ENCODE data around the gene PFN2.
"Not testable (repeated sequence)": the region's sequence is repeated elsewhere in the genome, so short reads cannot be mapped to it uniquely, and the experiment has no call there.

Gene PFN2

DNA sequence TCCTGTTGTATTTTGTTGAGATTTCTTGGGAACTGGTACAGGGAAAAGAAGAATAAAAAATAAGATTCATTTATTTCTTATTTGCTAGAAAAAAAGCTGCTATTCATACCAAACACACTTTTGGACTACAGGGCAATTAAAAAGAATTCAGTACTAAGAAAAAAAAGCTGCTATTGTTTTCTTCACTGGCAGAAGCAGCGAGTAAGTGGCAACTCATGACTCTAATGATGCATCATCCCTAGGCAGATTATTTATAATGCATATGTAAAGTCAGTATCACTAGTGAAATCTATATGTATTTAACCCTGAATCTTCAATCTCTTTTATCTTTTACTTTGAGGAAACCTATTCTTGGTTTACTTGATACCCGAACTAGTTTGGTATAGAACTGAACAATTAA is 15.2 kb downstream of the PFN2 start:
- H3K27ac ChIP-seq (ENCODE audit: low read depth, low read length) = no peak overlapping the region

DNA sequence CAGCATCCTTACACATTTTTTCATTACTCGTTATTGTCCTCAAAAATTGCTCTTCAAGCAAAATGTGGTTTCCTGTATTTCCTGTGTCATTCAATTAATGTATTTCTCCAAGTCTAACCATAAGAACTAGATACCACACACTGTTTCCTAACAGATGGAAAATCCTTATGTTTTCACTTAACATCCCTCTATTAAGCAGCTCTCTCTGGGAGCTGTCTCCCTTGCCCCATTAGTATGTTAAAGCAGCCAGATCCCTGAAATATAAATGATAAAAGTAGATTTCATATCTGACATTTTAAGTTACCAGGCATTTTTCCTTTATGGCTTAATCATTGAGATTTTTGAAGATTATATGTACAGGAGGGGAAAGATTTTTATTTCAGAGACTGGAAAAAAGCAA is 15.9 kb downstream of the PFN2 start:
- Histone ChIP-seq H3K9me3 (ENCODE audit: control insufficient read depth in 1 of 2, low read length in 2 of 2) (no peaks in the 10 kb centered on the region), H3K27ac (ENCODE audit: low read depth, low read length) (no peak overlapping the region), H3K9ac (ENCODE audit: low read depth in 1 of 2, low read length in 2 of 2) (no peak overlapping the region), H3K27me3 (ENCODE audit: control insufficient read depth in 1 of 2, insufficient read depth in 2 of 2, low read length in 2 of 2) (no peaks in the 10 kb centered on the region), H3K4me3 (ENCODE audit: low read depth in 1 of 2, low read length in 2 of 2) (no peak overlapping the region), H3K4me1 (ENCODE audit: control insufficient read depth in 1 of 2, insufficient read depth in 2 of 2, low read length in 2 of 2) (peaks cover 0 to 9% of the 10 kb centered on the region in 2 donors), H3K36me3 (ENCODE audit: control insufficient read depth in 1 of 2, insufficient read depth in 2 of 2, low read length in 2 of 2) (no peaks in the 10 kb centered on the region)

More for the DNA sequence above, 15.2 kb downstream of the PFN2 start:
- no peaks in the 10 kb centered on the region for H3K27me3 ChIP-seq (ENCODE audit: control insufficient read depth in 1 of 2, insufficient read depth in 2 of 2, low read length in 2 of 2)
- H3K9ac ChIP-seq (ENCODE audit: low read depth in 1 of 2, low read length in 2 of 2) = no peak overlapping the region
- H3K9me3 ChIP-seq (ENCODE audit: control insufficient read depth in 1 of 2, low read length in 2 of 2) = no peaks in the 10 kb centered on the region
- H3K4me3 ChIP-seq (ENCODE audit: low read depth in 1 of 2, low read length in 2 of 2) = no peak overlapping the region
- peaks cover 0 to 9% of the 10 kb centered on the region in 2 donors for H3K4me1 ChIP-seq (ENCODE audit: control insufficient read depth in 1 of 2, insufficient read depth in 2 of 2, low read length in 2 of 2)
- no peaks in the 10 kb centered on the region for H3K36me3 ChIP-seq (ENCODE audit: control insufficient read depth in 1 of 2, insufficient read depth in 2 of 2, low read length in 2 of 2)

DNA sequence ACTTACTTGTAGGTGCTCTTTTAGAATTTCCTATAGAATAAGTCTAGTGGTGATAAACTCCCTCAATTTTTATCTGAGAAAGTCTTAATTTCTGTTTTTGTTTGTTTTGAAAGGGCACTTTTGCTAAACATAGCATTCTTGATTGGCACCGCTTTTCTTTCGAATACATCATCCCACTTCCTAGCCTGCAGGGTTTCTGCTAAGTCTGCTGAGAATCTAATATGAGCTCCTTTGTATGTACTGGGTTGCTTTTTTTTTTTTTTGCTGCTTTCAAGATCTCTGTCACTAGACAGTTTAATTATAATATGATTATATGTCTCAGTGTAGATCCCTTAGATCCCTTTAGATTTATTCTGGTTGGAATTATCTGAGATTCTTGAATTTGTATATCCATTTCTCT is 21.5 kb downstream of the PFN2 start:
- Histone ChIP-seq H3K4me1 (ENCODE audit: control insufficient read depth in 1 of 2, insufficient read depth in 2 of 2, low read length in 2 of 2) (no peaks in the 10 kb centered on the region), H3K36me3 (ENCODE audit: control insufficient read depth in 1 of 2, insufficient read depth in 2 of 2, low read length in 2 of 2) (no peaks in the 10 kb centered on the region), H3K9me3 (ENCODE audit: control insufficient read depth in 1 of 2, low read length in 2 of 2) (no peaks in the 10 kb centered on the region), H3K27ac (ENCODE audit: low read depth, low read length) (no peak overlapping the region), H3K9ac (ENCODE audit: low read depth in 1 of 2, low read length in 2 of 2) (no peak overlapping the region), H3K27me3 (ENCODE audit: control insufficient read depth in 1 of 2, insufficient read depth in 2 of 2, low read length in 2 of 2) (no peaks in the 10 kb centered on the region), H3K4me3 (ENCODE audit: low read depth in 1 of 2, low read length in 2 of 2) (no peak overlapping the region)

DNA sequence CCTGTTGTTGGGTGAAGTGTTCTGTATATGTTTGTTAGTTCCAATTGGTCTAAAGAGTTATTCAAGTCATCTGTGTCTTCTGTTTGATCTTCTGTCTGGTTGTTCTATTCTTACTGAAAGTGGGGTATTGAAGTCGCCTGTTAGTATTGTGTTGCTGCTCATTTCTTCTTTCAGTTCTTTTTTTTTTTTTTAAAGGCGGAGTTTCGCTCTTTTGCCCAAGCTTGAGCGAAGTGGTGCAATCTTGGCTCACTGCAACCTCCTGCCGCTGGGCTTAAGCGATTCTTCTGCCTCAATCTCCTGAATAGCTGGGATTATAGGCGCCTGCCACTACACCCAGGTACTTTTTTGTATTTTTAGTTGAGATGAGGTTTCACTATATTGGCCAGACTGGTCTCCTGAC is 23.5 kb downstream of the PFN2 start:
- peaks cover 0 to 4% of the 10 kb centered on the region in 2 donors for H3K9me3 ChIP-seq (ENCODE audit: control insufficient read depth in 1 of 2, low read length in 2 of 2)
- H3K4me3 ChIP-seq (ENCODE audit: low read depth in 1 of 2, low read length in 2 of 2) = no peak overlapping the region
- no peak overlapping the region for H3K27ac ChIP-seq (ENCODE audit: low read depth, low read length)
- H3K9ac ChIP-seq (ENCODE audit: low read depth in 1 of 2, low read length in 2 of 2) = no peak overlapping the region
- no peaks in the 10 kb centered on the region for H3K36me3 ChIP-seq (ENCODE audit: control insufficient read depth in 1 of 2, insufficient read depth in 2 of 2, low read length in 2 of 2)
- no peaks in the 10 kb centered on the region for H3K4me1 ChIP-seq (ENCODE audit: control insufficient read depth in 1 of 2, insufficient read depth in 2 of 2, low read length in 2 of 2)
- no peaks in the 10 kb centered on the region for H3K27me3 ChIP-seq (ENCODE audit: control insufficient read depth in 1 of 2, insufficient read depth in 2 of 2, low read length in 2 of 2)

DNA sequence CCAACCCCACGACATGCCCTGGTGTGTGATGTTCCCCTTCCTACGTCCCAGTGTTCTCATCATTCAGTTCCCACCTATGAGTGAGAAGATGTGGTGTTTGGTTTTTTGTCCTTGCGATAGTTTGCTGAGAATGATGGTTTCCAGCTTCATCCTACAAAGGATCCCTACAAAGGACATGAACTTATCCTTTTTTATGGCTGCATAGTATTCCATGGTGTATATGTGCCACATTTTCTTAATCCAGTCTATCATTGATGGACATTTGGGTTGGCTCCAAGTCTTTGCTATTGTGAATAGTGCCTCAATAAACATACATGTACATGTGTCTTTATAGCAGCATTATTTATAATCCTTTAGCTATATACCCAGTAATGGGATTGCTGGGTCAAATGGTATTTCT is 26.7 kb downstream of the PFN2 start:
- H3K4me3 ChIP-seq (ENCODE audit: low read depth in 1 of 2, low read length in 2 of 2); H3K9ac ChIP-seq (ENCODE audit: low read depth in 1 of 2, low read length in 2 of 2); H3K27me3 ChIP-seq (ENCODE audit: control insufficient read depth in 1 of 2, insufficient read depth in 2 of 2, low read length in 2 of 2); H3K36me3 ChIP-seq (ENCODE audit: control insufficient read depth in 1 of 2, insufficient read depth in 2 of 2, low read length in 2 of 2); H3K4me1 ChIP-seq (ENCODE audit: control insufficient read depth in 1 of 2, insufficient read depth in 2 of 2, low read length in 2 of 2); H3K9me3 ChIP-seq (ENCODE audit: control insufficient read depth in 1 of 2, low read length in 2 of 2); H3K27ac ChIP-seq (ENCODE audit: low read depth, low read length): not testable (repeated sequence)

DNA sequence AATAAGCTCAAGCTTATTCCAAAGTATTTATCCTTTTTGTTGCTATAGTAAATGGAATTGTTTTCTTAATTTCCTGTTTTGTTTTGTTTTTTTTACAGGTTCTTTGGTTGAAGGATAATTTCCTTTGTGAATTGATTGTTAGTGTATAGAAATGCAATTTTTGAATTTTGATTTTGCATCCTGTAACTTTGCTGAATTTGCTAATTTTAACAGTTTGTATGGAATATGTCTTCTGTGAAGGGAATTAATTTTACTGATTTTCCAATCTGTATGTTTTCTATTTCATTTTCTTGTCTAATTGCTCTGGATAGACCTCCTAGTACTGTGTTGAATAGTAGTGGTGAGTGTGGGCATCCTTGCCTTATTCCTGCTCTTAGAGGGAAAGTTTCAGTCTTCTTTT is 28.3 kb downstream of the PFN2 start:
- H3K36me3 ChIP-seq (ENCODE audit: control insufficient read depth in 1 of 2, insufficient read depth in 2 of 2, low read length in 2 of 2) = no peaks in the 10 kb centered on the region
- H3K9me3 ChIP-seq (ENCODE audit: control insufficient read depth in 1 of 2, low read length in 2 of 2) = peaks cover 0 to 4% of the 10 kb centered on the region in 2 donors
- H3K27me3 ChIP-seq (ENCODE audit: control insufficient read depth in 1 of 2, insufficient read depth in 2 of 2, low read length in 2 of 2) = no peaks in the 10 kb centered on the region
- H3K4me1 ChIP-seq (ENCODE audit: control insufficient read depth in 1 of 2, insufficient read depth in 2 of 2, low read length in 2 of 2) = no peaks in the 10 kb centered on the region
- no peak overlapping the region for H3K4me3 ChIP-seq (ENCODE audit: low read depth in 1 of 2, low read length in 2 of 2)
- no peak overlapping the region for H3K9ac ChIP-seq (ENCODE audit: low read depth in 1 of 2, low read length in 2 of 2)
- H3K27ac ChIP-seq (ENCODE audit: low read depth, low read length) = no peak overlapping the region

DNA sequence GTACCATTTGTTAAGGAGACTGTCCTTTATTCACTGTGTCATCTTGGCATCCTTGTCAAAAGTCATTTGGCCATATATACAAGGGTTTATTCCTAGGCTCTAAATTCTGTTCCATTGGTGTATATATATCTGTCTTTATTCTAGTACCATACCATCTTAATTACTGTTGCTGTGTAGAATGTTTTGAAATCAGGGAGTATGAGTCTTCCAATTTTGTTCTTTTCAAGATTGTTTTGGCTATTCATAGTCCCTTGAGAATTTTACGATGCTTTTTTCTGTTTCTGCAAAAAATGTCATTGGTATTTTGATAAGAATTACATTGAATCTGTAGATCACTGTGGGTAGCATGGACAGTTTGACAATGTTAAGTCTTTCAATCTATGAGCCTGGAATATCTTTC is 28.7 kb downstream of the PFN2 start:
- Histone ChIP-seq H3K4me3 (ENCODE audit: low read depth in 1 of 2, low read length in 2 of 2) (no peak overlapping the region), H3K27ac (ENCODE audit: low read depth, low read length) (no peak overlapping the region), H3K9me3 (ENCODE audit: control insufficient read depth in 1 of 2, low read length in 2 of 2) (peaks cover 0 to 4% of the 10 kb centered on the region in 2 donors), H3K36me3 (ENCODE audit: control insufficient read depth in 1 of 2, insufficient read depth in 2 of 2, low read length in 2 of 2) (no peaks in the 10 kb centered on the region), H3K9ac (ENCODE audit: low read depth in 1 of 2, low read length in 2 of 2) (no peak overlapping the region), H3K4me1 (ENCODE audit: control insufficient read depth in 1 of 2, insufficient read depth in 2 of 2, low read length in 2 of 2) (no peaks in the 10 kb centered on the region), H3K27me3 (ENCODE audit: control insufficient read depth in 1 of 2, insufficient read depth in 2 of 2, low read length in 2 of 2) (no peaks in the 10 kb centered on the region)

DNA sequence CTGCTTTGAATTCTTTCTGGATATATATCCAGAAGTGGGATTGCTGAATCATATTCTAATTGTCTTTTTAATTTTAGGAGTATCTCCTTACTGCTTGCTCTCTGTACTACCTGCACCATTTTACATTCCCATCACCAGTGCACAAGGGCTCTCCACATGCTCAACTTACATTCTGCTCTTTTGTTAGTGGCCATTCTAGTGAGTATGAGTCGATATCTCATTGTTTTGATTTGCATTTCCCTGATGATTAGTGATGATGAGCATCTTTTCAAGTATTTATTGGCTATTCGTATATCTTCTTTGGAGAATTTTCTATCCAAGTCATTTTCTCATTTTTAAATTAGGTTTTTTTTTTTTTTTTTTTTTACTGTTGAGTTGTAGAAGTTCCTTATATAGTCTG is 29.5 kb downstream of the PFN2 start:
- Histone ChIP-seq H3K36me3 (ENCODE audit: control insufficient read depth in 1 of 2, insufficient read depth in 2 of 2, low read length in 2 of 2) (no peaks in the 10 kb centered on the region), H3K9me3 (ENCODE audit: control insufficient read depth in 1 of 2, low read length in 2 of 2) (peaks cover 0 to 4% of the 10 kb centered on the region in 2 donors), H3K27ac (ENCODE audit: low read depth, low read length) (no peak overlapping the region), H3K4me3 (ENCODE audit: low read depth in 1 of 2, low read length in 2 of 2) (no peak overlapping the region), H3K4me1 (ENCODE audit: control insufficient read depth in 1 of 2, insufficient read depth in 2 of 2, low read length in 2 of 2) (no peaks in the 10 kb centered on the region), H3K9ac (ENCODE audit: low read depth in 1 of 2, low read length in 2 of 2) (no peak overlapping the region), H3K27me3 (ENCODE audit: control insufficient read depth in 1 of 2, insufficient read depth in 2 of 2, low read length in 2 of 2) (no peaks in the 10 kb centered on the region)

DNA sequence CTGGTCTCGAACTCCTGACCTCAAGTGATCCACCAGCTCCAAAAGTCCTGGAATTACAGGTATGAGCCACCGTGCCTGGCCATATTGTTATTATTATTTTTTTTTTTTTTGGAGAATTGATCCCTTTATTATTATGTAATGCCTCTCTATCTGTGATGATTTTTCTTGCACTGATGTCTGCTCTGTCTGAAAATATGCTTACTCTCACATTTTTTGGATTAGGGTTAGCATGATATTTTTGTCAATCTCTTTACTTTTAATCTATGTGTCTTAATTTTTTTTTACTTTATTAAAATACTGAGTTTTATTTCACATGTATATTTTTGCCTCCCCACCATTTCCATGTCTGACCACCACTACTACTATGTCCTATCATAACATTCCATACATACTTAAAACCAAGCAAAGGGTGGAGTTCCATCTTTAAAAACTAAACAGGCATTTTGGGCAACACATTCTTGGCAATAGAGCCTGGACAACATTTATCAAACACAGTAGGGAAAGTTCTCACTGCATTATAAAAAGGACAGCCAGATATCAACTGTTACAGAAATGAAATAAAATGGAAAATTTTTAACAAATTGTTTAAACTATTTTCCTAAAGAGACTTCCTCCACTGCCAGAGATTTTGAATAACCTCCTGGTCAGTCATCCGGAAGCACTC is 32.2 kb downstream of the PFN2 start:
- not testable (repeated sequence) for H3K27ac ChIP-seq (ENCODE audit: low read depth, low read length); H3K9me3 ChIP-seq (ENCODE audit: control insufficient read depth in 1 of 2, low read length in 2 of 2); H3K4me3 ChIP-seq (ENCODE audit: low read depth in 1 of 2, low read length in 2 of 2); H3K27me3 ChIP-seq (ENCODE audit: control insufficient read depth in 1 of 2, insufficient read depth in 2 of 2, low read length in 2 of 2); H3K9ac ChIP-seq (ENCODE audit: low read depth in 1 of 2, low read length in 2 of 2); H3K36me3 ChIP-seq (ENCODE audit: control insufficient read depth in 1 of 2, insufficient read depth in 2 of 2, low read length in 2 of 2); H3K4me1 ChIP-seq (ENCODE audit: control insufficient read depth in 1 of 2, insufficient read depth in 2 of 2, low read length in 2 of 2)

DNA sequence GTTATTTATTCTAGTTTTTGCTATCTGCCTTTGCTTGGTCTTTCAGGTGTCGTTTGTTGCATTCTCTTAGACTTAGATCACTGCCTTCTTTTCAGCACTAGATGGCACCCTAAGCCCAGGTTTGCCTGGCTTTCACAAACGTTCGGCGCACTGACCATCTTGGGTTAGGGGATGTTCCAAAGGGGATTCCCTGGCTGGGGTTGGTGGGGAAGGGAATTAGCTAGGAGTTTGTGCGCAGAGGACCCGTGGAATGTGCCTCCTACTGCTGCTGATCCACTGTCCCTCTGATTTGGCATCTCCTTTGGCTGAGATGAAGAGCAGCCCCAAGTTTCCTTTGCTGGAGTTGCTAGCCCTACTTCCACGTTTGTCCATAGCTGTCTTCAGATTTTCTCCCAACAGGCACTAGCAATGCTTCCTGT is 33.9 kb downstream of the PFN2 start:
- H3K27me3 ChIP-seq (ENCODE audit: control insufficient read depth in 1 of 2, insufficient read depth in 2 of 2, low read length in 2 of 2) = no peaks in the 10 kb centered on the region
- H3K36me3 ChIP-seq (ENCODE audit: control insufficient read depth in 1 of 2, insufficient read depth in 2 of 2, low read length in 2 of 2) = peaks cover 0 to 5% of the 10 kb centered on the region in 2 donors
- H3K9me3 ChIP-seq (ENCODE audit: control insufficient read depth in 1 of 2, low read length in 2 of 2) = peaks cover 0 to 8% of the 10 kb centered on the region in 2 donors
- H3K9ac ChIP-seq (ENCODE audit: low read depth in 1 of 2, low read length in 2 of 2) = no peak overlapping the region
- no peaks in the 10 kb centered on the region for H3K4me1 ChIP-seq (ENCODE audit: control insufficient read depth in 1 of 2, insufficient read depth in 2 of 2, low read length in 2 of 2)
- H3K27ac ChIP-seq (ENCODE audit: low read depth, low read length) = no peak overlapping the region
- no peak overlapping the region for H3K4me3 ChIP-seq (ENCODE audit: low read depth in 1 of 2, low read length in 2 of 2)

DNA sequence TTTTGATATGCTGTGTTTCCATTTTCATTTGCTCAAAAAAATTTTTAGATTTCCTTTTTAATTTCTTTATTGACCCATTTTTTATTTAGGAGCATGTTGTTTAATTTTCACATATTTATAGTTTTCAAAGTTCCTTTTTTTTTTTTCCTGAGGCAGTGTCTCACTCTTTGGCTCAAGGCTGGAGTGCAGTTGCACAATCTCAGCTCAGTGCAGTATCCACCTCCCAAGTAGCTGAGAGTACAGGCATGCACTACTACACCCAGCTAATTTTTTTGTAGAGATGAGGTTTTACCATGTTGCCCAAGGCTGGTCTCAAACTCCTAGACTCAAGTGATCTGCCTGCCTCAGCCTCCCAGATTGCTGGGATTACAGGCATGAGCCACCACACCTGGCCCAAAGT is 36.2 kb downstream of the PFN2 start:
- no peak overlapping the region for H3K4me3 ChIP-seq (ENCODE audit: low read depth in 1 of 2, low read length in 2 of 2)
- no peak overlapping the region for H3K27ac ChIP-seq (ENCODE audit: low read depth, low read length)
- peaks cover 0 to 8% of the 10 kb centered on the region in 2 donors for H3K9me3 ChIP-seq (ENCODE audit: control insufficient read depth in 1 of 2, low read length in 2 of 2)
- H3K4me1 ChIP-seq (ENCODE audit: control insufficient read depth in 1 of 2, insufficient read depth in 2 of 2, low read length in 2 of 2) = no peaks in the 10 kb centered on the region
- peaks cover 0 to 5% of the 10 kb centered on the region in 2 donors for H3K36me3 ChIP-seq (ENCODE audit: control insufficient read depth in 1 of 2, insufficient read depth in 2 of 2, low read length in 2 of 2)
- H3K27me3 ChIP-seq (ENCODE audit: control insufficient read depth in 1 of 2, insufficient read depth in 2 of 2, low read length in 2 of 2) = no peaks in the 10 kb centered on the region
- H3K9ac ChIP-seq (ENCODE audit: low read depth in 1 of 2, low read length in 2 of 2) = no peak overlapping the region

Measured in duodenal mucosa (tissue), 2 donors.